SK-N-MC (cell line): ENCODE data around the gene PAK5.

Experiments used
- DNase-seq: peaks from one replicate; pipeline ENCODE4 v3.0.0-alpha.2; 2011; ENCODE audit warnings: low read depth, low spot score
- H3K27ac ChIP-seq: fragments of 200-600 bp; sonication (generic); 2 replicates; pipeline ENCODE4 v1.5.1; 2016; ENCODE audit warnings: mixed run types
- H3K36me3 ChIP-seq: fragments of 200-600 bp; sonication (generic); 2 replicates; pipeline ENCODE4 v1.6.1; 2017; ENCODE audit warnings: antibody characterized with exemption, low read length, mixed read lengths; ENCODE audit not compliant: insufficient read depth
- H3K4me3 ChIP-seq: fragments of 200-600 bp; sonication (generic); 2 replicates; pipeline ENCODE4 v1.5.1; 2016
- H3K9ac ChIP-seq: fragments of 200-600 bp; sonication (generic); 2 replicates; pipeline ENCODE4 v1.8.0; 2017; ENCODE audit warnings: mixed run types, mixed read lengths; ENCODE audit not compliant: insufficient read length
- H3K9me3 ChIP-seq: fragments of 200-600 bp; sonication (generic); 2 replicates; pipeline ENCODE4 v1.6.1; 2017; ENCODE audit warnings: low read depth, mild to moderate bottlenecking, antibody characterized with exemption, low read length, moderate library complexity, mixed read lengths
- EZH2 ChIP-seq: fragments of 200-600 bp; sonication (generic); IDR thresholded peaks from one replicate; pipeline ENCODE4 v1.6.1; 2017; ENCODE audit warnings: antibody characterized with exemption
- FOXP2 ChIP-seq: optimal IDR thresholded peaks from 2 replicates; pipeline ENCODE3; 2011; ENCODE audit warnings: mild to moderate bottlenecking, moderate library complexity; ENCODE audit not compliant: insufficient read depth; ENCODE audit errors: extremely low read length, control extremely low read depth
- POLR2AphosphoS5 ChIP-seq: IDR thresholded peaks from 2 replicates; pipeline ENCODE4 v1.6.1; 2012; ENCODE audit warnings: mild to moderate bottlenecking, low read depth, low read length, borderline replicate concordance

The PAK5 gene

GRCh38 chr20:9517297-9518162, 321.3 kb downstream of the PAK5 start:
- Histone ChIP-seq H3K36me3 (no peaks in the 10 kb centered on the region), H3K27ac (no peak overlapping the region), H3K9ac (no peak overlapping the region), H3K4me3 (no peak overlapping the region), H3K9me3 (no peaks in the 10 kb centered on the region)
- DNase-seq = no peak
- TF ChIP-seq POLR2AphosphoS5 = no peak
- TF ChIP-seq FOXP2 = no peak
- no peak for TF ChIP-seq EZH2

- no peak for DNase-seq
Measured at GRCh38 chr20:9516234-9516871, 322.5 kb downstream of the PAK5 start.

GRCh38 chr20:9515741-9516233, 323.1 kb downstream of the PAK5 start:
- Histone ChIP-seq H3K9ac (no peak overlapping the region), H3K27ac (no peak overlapping the region), H3K4me3 (no peak overlapping the region), H3K9me3 (no peaks in the 10 kb centered on the region), H3K36me3 (no peaks in the 10 kb centered on the region)
- no peak for DNase-seq
- TF ChIP-seq EZH2 (no peak), FOXP2 (no peak), POLR2AphosphoS5 (no peak)

More at GRCh38 chr20:9516234-9516871, 322.5 kb downstream of the PAK5 start:
- Histone ChIP-seq H3K9me3 (no peaks in the 10 kb centered on the region), H3K27ac (no peak overlapping the region), H3K36me3 (no peaks in the 10 kb centered on the region), H3K4me3 (no peak overlapping the region), H3K9ac (no peak overlapping the region)
- TF ChIP-seq EZH2 = peak; percentile 63
- no peak for TF ChIP-seq FOXP2

GRCh38 chr20:9515214-9515585, 323.7 kb downstream of the PAK5 start:
- DNase-seq = no peak
- Histone ChIP-seq H3K36me3 (no peaks in the 10 kb centered on the region), H3K9me3 (no peaks in the 10 kb centered on the region), H3K9ac (no peak overlapping the region), H3K4me3 (no peak overlapping the region), H3K27ac (no peak overlapping the region)
- TF ChIP-seq POLR2AphosphoS5 = no peak
- no peak for TF ChIP-seq FOXP2
- no peak for TF ChIP-seq EZH2

- no peak within 1 kb of the TSS for H3K27ac ChIP-seq
- no peak for DNase-seq
- no peaks in the 10 kb centered on the region for H3K9me3 ChIP-seq
- no peaks in the 10 kb centered on the region for H3K36me3 ChIP-seq
- no peak within 1 kb of the TSS for H3K9ac ChIP-seq
- TF ChIP-seq POLR2AphosphoS5 (no peak), EZH2 (peak; percentile 97), FOXP2 (no peak)
- 0 out of 2 replicates have a peak within 1 kb of the TSS, but pooled peaks have one; percentile 11 for H3K4me3 ChIP-seq
Measured at GRCh38 chr20:9514461-9515213, 324.2 kb downstream of the PAK5 start, which contains the start of gene LAMP5. TSS of gene LAMP5 (plus strand) at chr20:9514590. CDS start at chr20:9514853, 263 bp downstream.

GRCh38 chr20:9514072-9514460, 324.8 kb downstream of the PAK5 start:
- Histone ChIP-seq H3K9me3 (no peaks in the 10 kb centered on the region), H3K36me3 (no peaks in the 10 kb centered on the region), H3K4me3 (no peak overlapping the region), H3K9ac (no peak overlapping the region), H3K27ac (no peak overlapping the region)
- DNase-seq = no peak
- TF ChIP-seq POLR2AphosphoS5 (no peak), EZH2 (no peak), FOXP2 (no peak)

DNA sequence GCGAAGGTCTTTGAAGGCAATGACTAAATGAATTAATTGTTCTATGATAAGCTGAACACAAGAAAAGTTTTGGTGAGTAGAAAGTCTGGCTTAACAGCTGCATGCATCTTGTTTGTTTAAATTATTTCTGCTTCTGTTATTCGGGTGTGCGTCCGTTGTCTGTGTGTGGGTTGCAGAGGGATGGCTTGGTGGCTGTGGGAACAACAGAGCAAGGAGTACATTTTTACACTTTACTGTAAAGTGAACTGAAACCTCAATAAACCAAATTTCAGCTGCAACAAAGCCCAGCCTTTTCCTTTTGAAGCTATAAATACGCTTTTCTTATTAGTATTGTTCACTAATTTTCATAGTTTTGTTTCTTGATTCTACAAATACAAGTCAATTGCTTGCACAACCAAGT, 328.0 kb downstream of the PAK5 start:
- H3K4me3 ChIP-seq = no peak overlapping the region
- no peaks in the 10 kb centered on the region for H3K36me3 ChIP-seq
- no peaks in the 10 kb centered on the region for H3K9me3 ChIP-seq
- DNase-seq = no peak
- H3K27ac ChIP-seq = no peak overlapping the region
- H3K9ac ChIP-seq = no peak overlapping the region
- TF ChIP-seq FOXP2 = no peak
- no peak for TF ChIP-seq POLR2AphosphoS5
- TF ChIP-seq EZH2 = no peak

DNA sequence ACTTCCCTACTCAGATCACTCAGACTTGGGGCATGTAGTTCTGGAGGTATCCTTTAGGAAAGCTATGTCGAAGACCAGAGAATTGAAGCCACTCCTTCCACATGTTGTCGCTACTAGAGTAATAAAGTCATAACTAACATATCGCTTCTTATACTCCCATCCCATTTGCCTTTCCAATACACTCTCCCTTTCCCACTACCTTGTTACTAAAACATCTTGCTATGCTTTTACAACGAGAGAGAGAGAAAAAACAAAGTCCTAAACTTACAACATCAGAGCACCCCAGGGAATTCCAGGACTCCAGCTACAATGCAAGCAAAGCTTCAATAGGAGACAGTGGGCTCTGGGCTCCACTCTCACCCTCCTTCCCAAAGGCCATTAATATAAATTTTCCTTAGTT, 329.6 kb downstream of the PAK5 start:
- TF ChIP-seq POLR2AphosphoS5 (no peak), FOXP2 (no peak), EZH2 (no peak)
- Histone ChIP-seq H3K9ac (no peak overlapping the region), H3K36me3 (no peaks in the 10 kb centered on the region), H3K27ac (no peak overlapping the region), H3K9me3 (no peaks in the 10 kb centered on the region), H3K4me3 (no peak overlapping the region)
- no peak for DNase-seq
